Activated naive CD4-positive, alpha-beta T cell treated with anti-CD3 and anti-CD28 coated beads, Interleukin-2, amount 10 ng/mL, durations not matched to agents 7 days and 5 days (primary cell): Measurements from ENCODE around the gene SRCIN1.
"Not testable (repeated sequence)": the region's sequence is repeated elsewhere in the genome, so short reads cannot be mapped to it uniquely, and the experiment has no call there.

Experiments
- CTCF ChIA-PET: fragments of 350-600 bp; sonication (Branson Sonifier 250); formaldehyde crosslinking; loops from one replicate; lab custom pipeline; 2021; ENCODE audit warnings: antibody characterized with exemption; lab: Charles Lee
- DNase-seq: peaks from one replicate; pipeline ENCODE4 v3.0.0-alpha.2; 2020
- H3K27ac Mint-ChIP-seq: one replicate; pipeline ENCODE4 v1.8.0; 2021; ENCODE audit warnings: mild to moderate bottlenecking, moderate library complexity, mixed read lengths
- H3K27me3 Mint-ChIP-seq: one replicate; pipeline ENCODE4 v1.8.0; 2021; ENCODE audit warnings: mild to moderate bottlenecking, mixed read lengths
- H3K36me3 Mint-ChIP-seq: one replicate; pipeline ENCODE4 v1.8.0; 2021; ENCODE audit warnings: mixed read lengths
- H3K4me1 Mint-ChIP-seq: one replicate; pipeline ENCODE4 v1.8.0; 2021; ENCODE audit warnings: mixed read lengths
- H3K4me3 Mint-ChIP-seq: one replicate; pipeline ENCODE4 v1.8.0; 2021; ENCODE audit warnings: mild to moderate bottlenecking, moderate library complexity, mixed read lengths
- H3K9me3 Mint-ChIP-seq: one replicate; pipeline ENCODE4 v1.8.0; 2021; ENCODE audit warnings: mixed read lengths

Gene SRCIN1

GRCh38 chr17:38624782-38625355 is 19.1 kb upstream of the SRCIN1 start:
- H3K36me3 Mint-ChIP-seq, DNase-seq, H3K4me1 Mint-ChIP-seq, H3K4me3 Mint-ChIP-seq, H3K9me3 Mint-ChIP-seq, H3K27ac Mint-ChIP-seq, CTCF ChIA-PET: not testable (repeated sequence)
- H3K27me3 Mint-ChIP-seq, result peaks cover 53% of the 10 kb centered on the region

DNA sequence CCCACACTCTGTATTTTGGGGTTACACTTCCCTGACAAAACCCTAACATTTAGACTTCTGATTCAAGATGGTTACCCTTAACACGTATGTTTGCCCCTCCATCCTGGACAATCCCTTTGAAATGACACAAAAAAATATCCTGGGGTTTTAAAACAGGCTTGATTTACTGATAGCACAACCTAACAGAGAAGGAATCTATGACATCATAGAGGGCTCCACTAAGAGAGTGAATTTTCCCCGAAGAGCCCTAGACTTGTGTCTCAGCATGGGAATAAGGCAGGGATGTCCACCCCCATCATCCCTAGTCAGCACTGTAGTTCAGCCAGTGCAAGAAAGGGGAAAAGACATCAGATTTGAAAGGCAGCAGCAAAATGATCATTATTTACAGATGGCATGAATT is 15.8 kb upstream of the SRCIN1 start:
- no peak overlapping the region for H3K4me3 Mint-ChIP-seq
- H3K36me3 Mint-ChIP-seq, result no peaks in the 10 kb centered on the region
- no peak overlapping the region for H3K27ac Mint-ChIP-seq
- H3K27me3 Mint-ChIP-seq, result peaks cover 57% of the 10 kb centered on the region
- no peaks in the 10 kb centered on the region for H3K9me3 Mint-ChIP-seq
- peaks cover 3% of the 10 kb centered on the region for H3K4me1 Mint-ChIP-seq
- CTCF ChIA-PET, result no interaction called here
- no peak for DNase-seq

- Mint-ChIP-seq H3K9me3 (no peaks in the 10 kb centered on the region), H3K4me1 (peaks cover 3% of the 10 kb centered on the region), H3K4me3 (no peak overlapping the region), H3K36me3 (no peaks in the 10 kb centered on the region), H3K27me3 (peaks cover 58% of the 10 kb centered on the region), H3K27ac (no peak overlapping the region)
- no peak for DNase-seq
- CTCF ChIA-PET, result no interaction called here
Measured at GRCh38 chr17:38620551-38621277, 15.0 kb upstream of the SRCIN1 start.

GRCh38 chr17:38619937-38620550 is 14.3 kb upstream of the SRCIN1 start:
- peaks cover 3% of the 10 kb centered on the region for H3K4me1 Mint-ChIP-seq
- CTCF ChIA-PET, result no interaction called here
- H3K27ac Mint-ChIP-seq, result no peak overlapping the region
- H3K27me3 Mint-ChIP-seq, result peaks cover 57% of the 10 kb centered on the region
- H3K4me3 Mint-ChIP-seq, result no peak overlapping the region
- DNase-seq, result no peak
- H3K9me3 Mint-ChIP-seq, result no peaks in the 10 kb centered on the region
- H3K36me3 Mint-ChIP-seq, result no peaks in the 10 kb centered on the region

- Mint-ChIP-seq H3K27ac (no peak overlapping the region), H3K9me3 (no peaks in the 10 kb centered on the region), H3K4me3 (no peak overlapping the region), H3K4me1 (no peaks in the 10 kb centered on the region), H3K36me3 (no peaks in the 10 kb centered on the region), H3K27me3 (peaks cover 52% of the 10 kb centered on the region)
- DNase-seq, result no peak
- CTCF ChIA-PET, result no interaction called here
Measured at GRCh38 chr17:38619451-38619795, 13.7 kb upstream of the SRCIN1 start.

- Mint-ChIP-seq H3K4me3 (no peak overlapping the region), H3K36me3 (no peaks in the 10 kb centered on the region), H3K4me1 (no peaks in the 10 kb centered on the region), H3K9me3 (no peaks in the 10 kb centered on the region), H3K27me3 (peaks cover 60% of the 10 kb centered on the region), H3K27ac (no peak overlapping the region)
- CTCF ChIA-PET, result interaction anchor here (0.6 to 1.9 kb wide), 3 partner anchors 49 to 122 kb away, joined by 3 to 4 read pairs (median 3); no protein-coding TSS in a partner anchor
- no peak for DNase-seq
Measured at GRCh38 chr17:38617967-38618760, 12.4 kb upstream of the SRCIN1 start.

GRCh38 chr17:38617074-38617860 is 11.5 kb upstream of the SRCIN1 start:
- Mint-ChIP-seq H3K27ac (no peak overlapping the region), H3K27me3 (peaks cover 65% of the 10 kb centered on the region), H3K4me1 (no peaks in the 10 kb centered on the region), H3K4me3 (no peak overlapping the region), H3K36me3 (no peaks in the 10 kb centered on the region), H3K9me3 (no peaks in the 10 kb centered on the region)
- DNase-seq, result no peak
- CTCF ChIA-PET, result interaction anchor here (1.9 kb wide), 1 partner anchor 50 kb away, joined by 4 read pairs; no protein-coding TSS in a partner anchor

- H3K36me3 Mint-ChIP-seq, result no peaks in the 10 kb centered on the region
- CTCF ChIA-PET, result interaction anchor here (1.9 kb wide), 1 partner anchor 51 kb away, joined by 4 read pairs; no protein-coding TSS in a partner anchor
- H3K27ac Mint-ChIP-seq, result no peak overlapping the region
- DNase-seq, result no peak
- peaks cover 64% of the 10 kb centered on the region for H3K27me3 Mint-ChIP-seq
- no peaks in the 10 kb centered on the region for H3K4me1 Mint-ChIP-seq
- H3K4me3 Mint-ChIP-seq, result no peak overlapping the region
- H3K9me3 Mint-ChIP-seq, result no peaks in the 10 kb centered on the region
Measured at GRCh38 chr17:38616361-38616760, 10.6 kb upstream of the SRCIN1 start.

- Mint-ChIP-seq H3K27ac (no peak overlapping the region), H3K27me3 (peaks cover 71% of the 10 kb centered on the region), H3K4me3 (no peak overlapping the region), H3K9me3 (no peaks in the 10 kb centered on the region), H3K4me1 (no peaks in the 10 kb centered on the region), H3K36me3 (no peaks in the 10 kb centered on the region)
- no peak for DNase-seq
- CTCF ChIA-PET, result no interaction called here
Measured at GRCh38 chr17:38613981-38614779, 8.4 kb upstream of the SRCIN1 start.

GRCh38 chr17:38613525-38613980 is 7.8 kb upstream of the SRCIN1 start:
- Mint-ChIP-seq H3K36me3 (no peaks in the 10 kb centered on the region), H3K4me1 (no peaks in the 10 kb centered on the region)

GRCh38 chr17:38611872-38612376 is 6.2 kb upstream of the SRCIN1 start:
- no peaks in the 10 kb centered on the region for H3K36me3 Mint-ChIP-seq
- peaks cover 77% of the 10 kb centered on the region for H3K27me3 Mint-ChIP-seq
- H3K4me3 Mint-ChIP-seq, result no peak overlapping the region
- no peak for DNase-seq
- no peak overlapping the region for H3K27ac Mint-ChIP-seq
- H3K9me3 Mint-ChIP-seq, result no peaks in the 10 kb centered on the region
- peaks cover 6% of the 10 kb centered on the region for H3K4me1 Mint-ChIP-seq
- CTCF ChIA-PET, result interaction anchor here (0.8 kb wide), 1 partner anchor 17 kb away, joined by 3 read pairs; no protein-coding TSS in a partner anchor

More at GRCh38 chr17:38613525-38613980, 7.8 kb upstream of the SRCIN1 start:
- Mint-ChIP-seq H3K27me3 (peaks cover 72% of the 10 kb centered on the region), H3K27ac (no peak overlapping the region), H3K9me3 (no peaks in the 10 kb centered on the region), H3K4me3 (no peak overlapping the region)
- CTCF ChIA-PET, result no interaction called here
- DNase-seq, result no peak

DNA sequence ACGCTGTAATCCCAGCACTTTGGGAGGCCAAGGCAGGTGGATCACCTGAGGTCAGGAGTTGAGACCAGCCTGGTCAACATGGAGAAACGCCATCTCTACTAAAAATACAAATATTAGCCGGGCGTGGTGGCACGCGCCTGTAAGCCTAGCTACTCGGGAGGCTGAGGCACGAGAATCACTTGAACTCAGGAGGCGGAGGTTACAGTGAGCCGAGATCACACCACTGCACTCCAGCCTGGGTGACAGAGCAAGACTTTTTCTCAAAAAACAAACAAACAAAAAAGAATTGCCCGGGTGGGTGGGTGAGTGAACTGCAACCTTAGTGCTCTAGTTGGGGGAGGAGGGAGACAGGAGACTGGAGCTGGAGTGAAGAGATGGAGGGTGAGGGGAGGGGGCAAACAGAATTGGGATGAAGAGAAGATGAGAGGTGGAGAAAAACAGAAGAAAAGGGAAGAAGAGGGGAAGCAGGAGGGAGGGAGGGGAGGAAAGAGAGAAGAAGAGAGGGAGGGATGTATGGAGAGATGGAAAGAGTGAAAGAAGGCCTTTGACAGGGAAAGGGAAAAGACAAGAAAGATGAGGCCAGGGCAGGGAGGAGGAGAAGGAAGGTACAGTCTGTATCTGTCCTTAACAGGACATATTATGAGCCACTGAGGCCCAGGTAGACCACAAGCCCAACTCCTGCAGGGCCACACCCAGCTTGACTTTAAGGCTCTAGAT is 5.5 kb upstream of the SRCIN1 start:
- Mint-ChIP-seq H3K4me3 (no peak overlapping the region), H3K36me3 (no peaks in the 10 kb centered on the region), H3K9me3 (no peaks in the 10 kb centered on the region), H3K27ac (no peak overlapping the region), H3K27me3 (peaks cover 80% of the 10 kb centered on the region), H3K4me1 (peaks cover 11% of the 10 kb centered on the region)
- DNase-seq, result no peak
- CTCF ChIA-PET, result no interaction called here
